Measurements from ENCODE around the gene PRKCE.

The PRKCE gene

DNA sequence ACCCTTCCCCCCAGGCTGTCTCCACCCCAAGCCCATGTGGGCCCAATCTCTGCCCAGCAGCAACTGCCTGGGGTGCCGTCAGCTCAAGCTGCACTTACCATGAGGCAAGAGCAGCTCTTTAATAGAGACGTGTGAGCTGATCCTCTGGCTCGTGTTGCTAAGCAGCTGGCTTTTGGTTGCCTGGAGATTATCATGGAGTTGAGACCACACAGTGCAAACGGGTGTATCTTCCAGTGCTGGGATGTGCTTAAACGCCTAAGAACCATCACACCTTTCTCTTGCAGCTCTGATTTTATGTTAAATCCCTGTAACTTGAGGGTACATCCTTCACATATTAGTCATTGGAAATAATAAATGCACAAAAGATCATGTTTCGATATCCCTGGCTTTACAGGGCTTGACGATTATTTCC lies 271.1 kb downstream of the PRKCE start:
- no peak for DNase-seq

DNA sequence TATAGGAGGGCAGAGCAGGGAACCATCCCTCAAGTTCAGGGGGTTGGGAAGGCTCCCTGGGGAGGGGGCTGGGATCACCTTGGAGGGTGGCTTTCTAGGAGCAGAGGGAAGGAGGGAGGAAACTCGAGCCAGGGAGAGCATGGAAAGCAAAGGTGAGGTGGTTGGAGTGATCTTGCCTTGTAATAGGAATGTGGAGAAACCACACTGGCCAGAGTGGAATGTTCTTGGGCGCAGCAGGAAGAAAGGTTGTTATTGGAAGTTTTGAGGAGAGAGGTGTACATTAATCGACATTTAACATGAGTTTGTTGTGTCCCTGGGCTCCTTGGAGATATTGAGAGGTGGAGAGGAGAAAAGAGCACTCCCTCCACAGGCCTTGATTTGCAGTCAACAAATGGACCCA lies 272.2 kb downstream of the PRKCE start:
- DNase-seq: no peak

DNA sequence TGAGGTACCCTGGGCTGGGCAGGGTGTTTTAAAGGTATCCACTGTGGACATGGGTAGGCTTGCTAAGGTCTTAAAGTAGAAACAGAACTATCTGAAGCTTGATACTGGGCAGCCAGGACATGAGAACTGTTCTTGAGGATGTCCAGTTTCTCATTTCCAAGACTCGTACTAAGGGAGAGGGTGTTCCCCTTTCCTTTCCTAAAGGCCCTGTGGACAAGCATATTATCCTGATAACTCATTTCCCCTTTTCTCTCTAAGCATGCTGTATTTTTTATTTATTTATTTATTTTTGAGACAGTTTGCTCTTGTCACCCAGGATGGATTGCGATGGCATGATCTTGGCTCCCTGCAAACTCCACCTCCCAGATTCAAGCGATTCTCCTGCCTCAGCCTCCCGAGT lies 273.6 kb downstream of the PRKCE start:
- no peak for DNase-seq

DNA sequence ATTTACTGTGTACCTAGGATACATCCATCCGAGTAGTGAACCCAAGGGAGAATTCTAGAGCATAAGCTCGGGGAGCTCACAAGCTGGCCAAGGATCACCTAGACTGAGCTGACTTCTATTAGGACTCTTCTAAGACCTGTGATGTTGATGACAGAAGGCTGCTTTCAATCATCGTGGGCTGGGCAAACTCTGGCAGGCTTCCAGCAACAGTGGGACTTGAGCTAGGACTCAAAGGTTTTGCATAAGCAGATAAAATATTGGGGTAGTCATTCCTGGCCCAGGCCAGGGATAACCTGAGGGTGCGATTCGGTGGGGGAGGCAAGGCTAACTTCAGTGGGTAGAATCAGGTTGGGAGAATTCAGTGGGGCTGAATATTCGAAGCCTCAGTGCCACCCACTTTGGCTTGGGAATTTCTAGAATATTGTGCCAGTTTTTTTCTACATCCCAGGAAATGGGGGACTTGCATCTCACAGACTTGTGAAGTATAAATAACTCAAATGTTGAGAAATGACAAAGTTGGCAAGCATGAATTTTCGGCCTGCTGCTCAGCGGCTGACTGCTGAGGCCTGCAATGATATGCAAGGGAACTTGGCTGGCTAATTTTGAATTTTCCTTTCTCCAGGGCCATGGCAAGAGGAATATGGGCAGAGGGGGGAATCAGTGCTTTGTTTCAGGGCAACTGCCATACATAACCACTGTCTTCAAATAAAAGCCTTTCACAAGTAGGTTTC lies 274.3 kb downstream of the PRKCE start:
- no peak for DNase-seq

DNA sequence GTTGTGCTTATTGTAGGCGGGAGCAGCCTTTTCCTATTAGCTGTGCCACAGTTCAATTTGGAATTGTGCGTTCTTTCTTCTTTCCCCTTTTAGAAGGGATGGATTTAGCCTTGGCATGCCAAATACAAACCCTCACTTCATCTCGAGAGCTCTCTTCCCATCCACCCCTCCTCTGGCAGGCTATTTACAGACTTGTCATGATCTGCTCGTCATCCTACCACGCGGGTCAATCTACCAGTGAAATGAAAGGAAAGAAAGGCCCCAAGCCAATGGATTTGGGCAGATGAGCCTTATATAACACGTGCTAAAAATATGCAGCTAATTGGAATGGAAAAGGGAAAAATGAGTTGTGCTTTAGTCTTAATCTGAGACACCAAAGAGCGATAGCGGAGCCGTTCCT lies 277.5 kb downstream of the PRKCE start:
- DNase-seq: no peak

DNA sequence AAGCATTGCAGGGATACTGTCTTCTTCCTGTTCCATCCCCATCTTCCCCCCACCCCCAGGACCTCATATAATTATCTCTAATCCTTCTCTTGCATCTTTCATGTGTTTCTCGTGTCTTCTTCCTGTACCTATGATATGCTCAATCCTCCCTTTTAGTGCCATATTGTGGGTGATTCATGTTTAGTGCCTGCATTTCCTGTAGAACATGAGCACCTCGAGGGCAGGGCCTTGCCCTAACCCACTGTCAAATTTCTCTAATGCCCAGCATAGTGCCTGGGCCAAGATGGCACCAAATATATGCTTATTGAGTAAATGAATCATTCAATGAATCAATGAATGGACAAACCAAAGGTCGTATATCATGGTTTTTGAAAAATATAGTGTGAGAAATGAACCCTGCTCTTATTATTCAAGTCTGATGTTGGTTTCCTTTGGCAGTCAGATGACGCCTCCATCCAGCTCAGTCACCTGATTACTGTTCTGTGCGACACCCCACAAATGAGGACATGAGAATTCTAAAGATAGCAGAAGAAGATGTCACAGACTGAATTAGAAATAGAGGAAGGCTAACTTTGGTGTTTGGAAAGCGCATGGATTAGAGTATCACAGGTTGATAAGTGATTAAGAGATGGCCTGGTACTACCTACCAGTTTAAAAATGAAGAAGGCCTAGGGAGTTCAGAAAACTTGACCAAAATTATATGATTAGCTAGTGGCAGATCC lies 278.4 kb downstream of the PRKCE start:
- DNase-seq: no peak

DNA sequence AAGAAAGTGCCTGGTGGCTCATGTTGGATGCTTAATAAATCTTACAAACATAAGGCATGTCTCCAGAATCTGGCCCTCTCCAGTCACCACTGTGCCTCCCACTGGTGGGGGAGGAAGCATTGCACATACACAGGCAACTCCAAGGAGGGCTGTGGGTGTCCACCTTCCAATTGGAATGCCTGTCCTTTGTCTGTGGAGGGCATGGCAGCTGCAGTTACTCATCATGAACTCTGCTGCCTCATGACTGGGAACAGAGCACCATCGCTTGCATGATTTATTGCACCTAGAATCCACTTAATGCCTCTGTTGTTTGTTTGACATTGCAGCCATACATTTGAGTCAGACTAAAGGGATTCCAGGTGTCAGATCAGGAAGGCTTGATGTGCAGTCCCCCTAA lies 278.9 kb downstream of the PRKCE start:
- no peak for DNase-seq

DNA sequence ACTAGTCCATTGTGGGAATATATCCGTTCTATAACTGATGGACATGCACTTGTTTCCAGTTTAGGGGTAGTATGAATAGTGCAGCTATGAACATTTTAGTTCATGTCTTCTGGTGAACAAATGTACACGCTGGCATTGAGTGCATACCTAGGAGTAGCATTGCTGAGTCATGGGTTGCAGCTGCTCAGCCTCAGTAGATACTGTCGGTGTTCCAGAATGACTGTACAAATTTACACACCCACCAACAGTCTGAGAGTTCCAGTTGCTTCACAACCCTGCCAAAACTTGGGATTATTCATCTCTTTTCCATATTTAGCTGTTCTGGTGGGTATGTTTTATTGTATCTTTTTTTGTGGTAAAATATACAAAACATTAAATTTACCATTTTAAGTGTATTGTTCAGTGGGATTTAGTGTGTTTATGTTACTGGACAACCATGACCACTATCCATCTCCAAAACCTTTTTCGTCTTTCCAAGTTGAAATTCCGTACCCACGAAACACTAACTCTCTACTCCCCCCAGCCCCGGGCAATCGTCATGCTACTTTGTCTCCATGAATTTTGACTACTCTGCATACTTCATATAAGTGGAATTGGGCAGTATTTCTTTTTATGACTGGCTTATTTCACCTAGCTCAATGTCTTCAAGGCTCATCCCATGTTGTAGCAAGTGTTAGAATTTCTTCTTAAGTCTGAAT lies 281.0 kb downstream of the PRKCE start:
- DNase-seq: no peak

DNA sequence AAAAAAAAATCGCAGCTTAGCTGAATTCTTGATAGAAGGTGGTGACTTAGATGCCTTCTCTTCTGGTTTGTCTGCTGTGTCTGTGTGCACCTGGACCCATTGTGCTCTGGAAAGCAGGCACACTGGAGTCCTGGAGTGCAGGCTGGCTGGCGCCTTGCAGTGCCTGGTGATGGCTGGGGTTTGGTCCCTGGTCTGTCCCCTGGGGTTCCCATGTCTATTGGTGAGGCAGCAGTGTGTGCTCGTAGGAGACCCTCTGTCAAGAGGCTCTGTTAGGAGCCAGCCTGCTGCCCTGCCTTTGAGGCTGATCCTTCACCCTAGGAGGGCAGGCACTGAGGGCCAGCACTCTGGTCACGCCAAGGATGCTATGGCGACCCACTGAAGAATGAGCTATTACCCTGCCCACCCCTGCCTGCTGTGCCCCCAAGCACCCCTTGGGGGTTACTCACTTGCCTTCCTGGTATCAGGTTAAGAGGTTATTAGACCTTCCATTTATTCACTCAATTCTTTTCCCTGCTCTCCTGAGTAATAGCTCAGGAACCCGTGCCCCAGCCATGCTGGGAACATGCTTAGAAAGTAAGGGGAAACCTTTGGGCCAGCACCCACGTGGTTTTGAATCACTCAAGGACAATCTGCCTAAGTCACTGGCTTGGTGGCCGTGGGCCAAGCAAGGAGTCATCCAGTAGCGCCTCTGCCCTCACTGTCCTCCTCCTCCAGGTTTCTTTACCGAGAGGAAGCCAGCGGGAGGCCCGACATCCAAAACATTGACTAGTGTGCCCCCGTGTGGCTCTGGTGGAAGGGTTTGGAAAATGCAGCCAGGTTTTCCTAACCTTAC lies 284.5 kb downstream of the PRKCE start:
- DNase-seq: peak in 1 of 2 experiments; percentile 5

DNA sequence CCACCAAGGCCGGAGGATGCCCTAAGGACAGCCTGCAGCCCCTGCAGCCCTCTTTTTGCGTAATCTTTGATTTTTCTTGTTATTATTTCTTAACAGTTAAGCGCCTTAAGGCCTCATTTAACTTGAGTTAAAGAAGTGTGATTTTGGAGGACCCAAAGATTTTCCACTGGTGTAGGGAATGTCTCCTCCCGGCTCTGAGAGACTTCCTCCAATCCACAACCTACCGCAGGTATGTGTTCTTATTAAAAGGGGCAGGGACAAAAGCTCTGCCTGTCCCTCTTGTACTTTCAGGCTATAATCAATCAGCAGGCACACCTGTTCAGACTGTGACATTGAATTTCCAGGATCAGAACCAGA lies 285.1 kb downstream of the PRKCE start:
- DNase-seq: no peak

DNA sequence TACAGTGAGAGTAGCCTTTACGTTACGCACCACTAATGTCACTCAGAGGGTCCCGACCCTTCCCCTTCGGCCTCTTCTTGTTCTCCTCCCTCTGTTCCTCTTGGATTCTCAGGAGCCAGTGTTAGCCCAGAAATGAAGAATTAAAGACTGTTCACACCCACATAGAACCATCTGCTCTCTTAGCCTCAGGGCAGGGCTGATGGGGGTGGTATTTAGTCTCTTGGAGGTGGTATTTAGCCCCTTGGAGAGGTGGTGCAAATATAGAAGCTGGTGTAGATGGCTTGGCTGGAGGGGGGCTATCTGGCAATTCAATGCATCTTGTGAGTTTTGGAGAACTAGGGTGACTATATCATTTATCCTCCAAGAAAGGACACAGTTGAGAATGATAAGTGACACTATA lies 286.5 kb downstream of the PRKCE start:
- DNase-seq: no peak

DNA sequence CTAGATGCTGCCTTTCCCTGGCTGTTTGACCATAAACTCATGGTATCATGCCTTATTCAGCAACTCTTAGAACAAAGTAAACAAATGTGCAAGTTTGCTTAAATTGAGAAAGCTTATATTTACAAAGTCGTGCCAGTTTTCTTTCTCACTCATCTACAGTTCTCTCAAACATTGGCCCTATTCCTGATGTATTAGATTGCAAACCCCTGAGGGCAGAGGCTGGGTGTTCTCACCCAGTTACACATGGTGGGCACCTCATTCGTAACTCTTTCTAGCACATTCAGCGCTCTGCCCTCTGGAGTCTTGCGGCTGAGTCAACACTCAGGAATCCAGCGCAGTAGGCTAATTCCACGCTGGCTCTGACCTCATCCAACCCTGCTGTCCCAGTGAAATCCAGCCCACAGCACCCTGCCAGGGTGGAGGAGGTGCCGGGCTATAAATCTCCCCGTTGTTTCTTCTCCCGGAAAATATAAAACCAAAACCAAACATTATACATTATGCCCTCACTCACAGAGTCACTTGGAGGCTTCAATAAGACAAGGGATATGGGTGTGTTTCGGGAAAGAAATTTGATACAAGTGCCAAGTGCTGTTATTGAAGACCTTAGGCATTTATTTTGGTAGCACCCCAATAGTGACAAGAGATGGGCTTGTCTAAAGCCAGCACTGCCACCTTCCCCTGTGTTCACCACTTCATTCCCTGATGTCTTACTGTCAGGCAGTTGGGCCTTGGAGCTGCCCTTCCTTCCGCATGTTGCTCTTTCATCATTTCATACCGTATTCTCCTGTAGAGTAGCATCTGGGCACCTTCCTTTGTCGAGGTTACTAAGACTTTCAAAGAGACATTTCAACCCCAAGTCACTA lies 287.4 kb downstream of the PRKCE start:
- DNase-seq: no peak

DNA sequence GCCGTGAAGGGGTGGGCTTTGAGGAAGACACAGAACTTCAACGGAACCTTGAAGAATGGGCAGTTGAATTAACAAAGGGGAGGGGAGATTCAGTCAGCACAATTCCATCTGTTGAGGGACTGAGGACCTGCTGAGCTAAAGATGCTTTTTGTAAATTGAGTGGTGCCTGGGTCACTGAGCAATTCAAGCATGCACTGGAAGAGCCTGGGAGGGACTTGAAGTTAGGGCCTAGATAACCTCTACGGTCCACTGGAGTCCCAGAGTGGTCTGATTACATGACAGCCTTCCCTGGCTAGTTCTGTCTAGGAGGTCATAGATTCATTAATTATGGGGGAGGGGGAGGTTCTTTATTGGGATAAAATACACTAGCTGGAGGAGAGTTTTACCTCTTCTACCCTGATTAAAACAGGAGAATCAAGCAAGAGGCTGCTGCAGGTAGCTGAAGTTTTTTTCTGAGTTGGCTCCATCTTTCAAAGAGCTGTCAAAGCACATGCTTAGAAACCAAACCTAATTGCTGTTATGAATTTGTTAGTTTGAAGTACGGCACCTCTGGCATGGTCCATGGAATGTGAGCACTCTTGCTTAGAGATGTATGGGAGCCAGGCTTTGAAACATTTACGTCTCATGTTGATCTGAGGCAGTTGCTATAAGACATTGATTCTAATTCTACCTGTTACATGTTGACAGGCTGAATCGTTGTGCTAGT lies 290.2 kb downstream of the PRKCE start:
- DNase-seq: no peak

DNA sequence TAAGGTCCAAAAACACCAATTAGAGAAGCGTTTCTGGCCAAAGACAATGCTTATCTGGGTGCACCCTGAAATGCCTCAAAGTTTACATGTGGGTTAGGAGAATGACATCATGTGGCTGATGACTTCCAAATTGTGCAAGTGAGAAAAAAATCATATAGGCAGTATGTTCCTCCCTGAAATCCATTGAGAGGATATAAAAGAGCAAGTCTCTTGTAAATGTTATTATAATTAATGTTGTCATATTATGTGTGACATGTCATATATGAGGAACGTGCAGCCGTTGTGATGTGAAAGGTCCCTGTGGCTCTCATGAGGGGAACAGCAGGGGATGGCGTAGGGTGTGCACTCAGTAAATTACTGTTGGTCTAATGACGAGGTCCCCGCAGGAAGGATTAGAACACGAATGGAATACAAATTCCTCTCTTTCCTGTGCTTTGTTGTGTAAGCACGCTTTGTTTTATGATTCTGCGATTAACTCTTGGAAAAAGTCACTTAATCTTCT lies 290.8 kb downstream of the PRKCE start:
- no peak for DNase-seq

DNA sequence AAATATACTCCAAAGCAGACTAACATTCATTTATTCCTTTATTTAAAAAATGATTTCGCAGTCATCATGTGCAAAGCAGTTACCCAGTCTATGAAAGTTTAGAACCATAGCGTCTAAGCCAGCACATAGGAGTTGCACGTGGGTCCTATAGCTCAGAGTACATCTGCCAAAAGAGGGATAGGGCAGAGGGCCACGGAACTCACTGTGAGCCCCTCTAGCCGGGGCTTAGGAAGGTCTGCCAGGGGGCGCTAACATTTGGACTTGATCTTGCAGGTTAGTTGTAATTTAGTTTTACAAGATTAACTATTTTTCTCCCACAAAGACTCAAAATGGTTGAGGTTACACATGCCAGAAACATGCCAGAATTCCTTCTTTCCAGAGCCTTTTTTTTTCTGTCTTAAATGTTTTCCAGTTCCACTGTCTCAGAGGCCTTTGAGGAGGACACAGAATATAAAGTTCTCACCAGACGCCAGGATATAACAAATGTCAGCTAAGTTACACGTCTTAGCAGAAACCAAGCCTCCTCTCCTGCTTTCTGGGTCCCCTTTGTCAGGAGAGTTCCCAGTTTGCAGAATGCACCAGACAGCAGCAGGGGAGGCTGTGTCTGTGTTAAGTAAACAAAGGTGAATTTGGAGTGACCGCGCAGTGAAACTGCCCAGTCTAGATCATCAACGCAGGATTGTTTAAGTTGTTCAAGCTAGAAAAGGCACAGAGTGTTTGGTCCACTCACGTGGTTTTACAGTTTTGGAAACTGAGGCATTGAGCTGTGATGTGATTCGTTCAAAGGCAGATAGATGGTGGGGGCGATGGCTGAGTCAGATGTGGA lies 292.0 kb downstream of the PRKCE start:
- no peak for DNase-seq

DNA sequence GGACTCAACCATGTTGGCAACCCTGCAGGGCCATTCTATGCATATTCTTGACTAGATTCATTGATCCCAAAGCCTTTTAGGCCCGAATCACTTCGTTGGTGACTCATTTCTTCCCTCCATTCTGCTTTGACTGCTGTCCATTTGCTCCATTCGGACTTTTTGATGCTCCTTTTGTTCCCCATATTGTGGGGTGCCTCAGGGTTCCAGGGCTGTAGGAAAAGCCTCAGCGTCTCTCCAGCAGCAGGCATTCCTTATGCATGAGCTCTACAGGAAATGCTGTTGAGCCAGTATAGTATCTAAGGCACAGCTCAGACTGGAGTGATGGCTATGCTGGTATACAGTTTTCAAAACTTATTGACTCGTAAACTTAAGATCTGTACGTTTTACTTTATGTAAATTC lies 292.6 kb downstream of the PRKCE start:
- no peak for DNase-seq

DNA sequence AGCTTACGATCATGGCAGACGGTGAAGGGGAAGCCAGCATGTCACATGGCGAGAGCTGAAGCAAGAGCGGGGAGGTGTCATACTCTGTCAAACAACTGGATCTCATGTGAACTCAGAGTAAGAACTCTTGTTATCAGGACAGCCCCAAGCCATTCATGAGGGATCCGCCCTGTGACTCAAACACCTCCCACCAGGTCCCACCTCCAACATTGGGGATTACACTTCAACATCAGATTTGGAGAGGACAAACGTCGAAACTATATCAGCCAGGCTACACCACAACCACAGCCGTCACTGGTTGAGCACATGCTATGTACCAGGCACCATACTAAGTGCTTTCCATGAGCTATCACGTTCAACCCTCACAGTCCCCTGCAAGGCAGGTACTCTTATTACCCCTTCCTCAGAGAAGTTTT lies 293.8 kb downstream of the PRKCE start:
- DNase-seq: no peak

DNA sequence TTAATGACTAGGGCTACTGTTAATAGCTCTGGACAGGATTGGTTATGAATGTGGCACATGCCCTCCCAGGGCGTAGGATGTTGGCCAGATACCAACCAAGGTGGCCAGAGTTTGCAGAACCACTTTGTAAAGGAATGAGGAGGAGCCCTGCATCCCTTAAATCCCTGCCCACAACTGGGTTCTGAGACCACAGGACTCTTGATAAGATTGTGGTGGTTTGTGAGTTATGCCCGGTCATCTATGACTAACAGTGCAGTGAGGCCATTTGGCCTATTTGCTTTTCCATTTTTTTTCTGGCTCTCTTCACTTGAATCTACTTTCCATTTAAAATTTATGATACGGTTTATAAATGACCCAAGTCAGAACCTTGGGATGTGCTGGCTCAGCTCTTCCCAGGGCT lies 294.5 kb downstream of the PRKCE start:
- DNase-seq: no peak

DNA sequence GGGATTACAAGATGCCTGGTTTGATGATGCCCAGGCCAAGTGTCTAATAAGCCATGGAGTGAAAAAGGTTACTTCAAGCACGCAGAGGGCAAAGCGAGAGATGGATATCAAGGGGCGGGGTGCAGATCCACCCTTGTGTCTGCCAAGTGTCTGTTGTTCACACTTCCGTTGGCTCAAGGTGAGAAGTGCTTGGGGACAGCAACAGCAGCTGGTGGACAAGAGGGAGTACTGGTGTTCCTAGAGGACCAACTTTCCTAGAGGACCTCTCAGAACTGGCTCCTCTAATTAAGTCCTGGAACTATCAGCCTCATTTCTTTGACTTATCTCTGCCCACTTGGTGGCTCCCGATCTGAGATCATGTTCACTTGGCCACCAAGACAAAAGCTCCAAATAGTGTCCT lies 299.1 kb downstream of the PRKCE start:
- DNase-seq: no peak

DNA sequence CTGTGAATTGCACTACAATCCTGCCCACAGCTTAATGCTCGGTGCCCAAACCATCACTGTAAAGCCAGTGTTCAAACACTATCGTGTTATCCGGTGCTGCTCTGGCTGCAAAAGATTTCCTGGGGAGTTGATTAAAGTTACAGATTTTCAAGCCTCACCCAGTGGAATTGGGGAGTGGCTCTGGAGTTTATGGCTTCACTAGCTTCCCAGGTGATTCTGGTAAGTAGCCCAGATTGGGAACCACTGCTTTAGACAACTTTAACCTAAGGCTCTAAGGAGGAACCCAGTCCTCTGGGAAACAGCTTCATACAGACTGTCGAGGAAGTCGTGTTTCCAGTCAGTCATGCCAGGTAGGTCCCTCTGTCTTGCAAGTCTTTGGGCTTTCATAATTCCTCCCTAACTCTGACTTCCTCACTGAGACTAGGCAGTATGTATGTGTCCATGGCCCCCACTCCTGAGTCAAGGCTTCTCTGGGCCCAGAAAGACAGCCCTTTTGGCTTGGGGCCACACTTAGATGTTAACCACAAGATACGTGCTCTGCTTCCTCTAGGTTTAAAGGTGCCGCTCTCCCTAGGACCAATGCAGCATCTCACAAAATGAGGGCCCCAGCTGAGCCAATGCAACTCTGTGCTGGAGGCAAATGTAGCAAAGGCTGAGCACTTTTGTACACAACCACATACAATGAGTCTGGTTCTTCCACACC lies 299.7 kb downstream of the PRKCE start:
- DNase-seq: no peak

Measured in stimulated activated CD4-positive, alpha-beta T cell treated with anti-CD3 and anti-CD28 coated beads, Interleukin-4, amount 100 ng/mL, for 4 hours (primary cell).